ENCODE measurements around the gene TMEM145. TPM values are rescaled to one million over a fixed set of nuclear protein-coding genes. Genes with fewer than 3 reads are reported as not detected.

The TMEM145 gene
- total and polyA plus RNA-seq, 9 of the 15 experiments (the other 6 are each of a cell fraction or from before 2014, with no cell fraction given), result 0.80 to 5.5 (median 1.9) TPM; not detected in 3

GRCh38 chr19:42327381-42327780, 14.3 kb downstream of the TMEM145 start:
- no peak overlapping the region; a peak in 1 of 4 replicates for H3K9ac ChIP-seq (ENCODE audit: insufficient read depth in 1 of 2, low read depth in 2 of 2, low read length in 2 of 2)
- WGBS (ENCODE audit: insufficient coverage, low coverage, missing lambda C conversion rate), result 88% methylated on average over 4 of the region's 5 CpGs
- H4K20me1 ChIP-seq (replicated peaks; ENCODE audit: control insufficient read depth, insufficient read depth, low read length), result no peaks in the 10 kb centered on the region; the same call in 1 of the 2 replicates
- in situ Hi-C loops (cut with MboI), result loop anchor here (10.0 kb wide), 1 partner anchor 193 kb away; the partner anchor contains the start of gene POU2F2
- peaks cover 8 to 27% of the 10 kb centered on the region in 2 experiments; a peak in 4 of 5 replicates for H3K4me1 ChIP-seq (replicated peaks in 1 of 2; ENCODE audit: control insufficient read depth in 2 of 2, insufficient read depth in 2 of 2, low read length in 2 of 2)
- intact Hi-C loops (cut with micrococcal nuclease), result loop anchor here (10.0 kb wide), 2 partner anchors 107 to 193 kb away; partner anchors contain the start of gene POU2F2
- H3K36me3 ChIP-seq (ENCODE audit: control insufficient read depth, insufficient read depth, low read length), result no peaks in the 10 kb centered on the region
- ChIA-PET POLR2A (interaction anchor here (0.6 to 1.5 kb wide), 2 partner anchors 25 to 26 kb away, joined by 3 read pairs; partner anchors contain the start of genes PAFAH1B3 and PRR19), CTCF (ENCODE audit: low intra/inter-chr PET ratio) (no interaction called here)
- no peak for DNase-seq (ENCODE audit: extremely low read depth in 1 of 4, low spot score in 3 of 4)
- no peaks in the 10 kb centered on the region for H3K27me3 ChIP-seq (ENCODE audit: control insufficient read depth in 2 of 2, insufficient read depth in 2 of 2, low read length in 2 of 2)
- H3K9me1 ChIP-seq (ENCODE audit: control insufficient read depth, insufficient read depth, low read length), result no peaks in the 10 kb centered on the region
- no peak for ATAC-seq
- FAIRE-seq, result no peak
- no peak overlapping the region for H3K4me3 ChIP-seq
- H3K4me2 ChIP-seq (ENCODE audit: insufficient read depth, low read length), result no peak overlapping the region
- no peak overlapping the region for H2AFZ ChIP-seq (ENCODE audit: low read depth, low read length)
- peaks cover 20% of the 10 kb centered on the region for H3K79me2 ChIP-seq (ENCODE audit: control insufficient read depth, insufficient read depth, low read length)
- no peaks in the 10 kb centered on the region for H3K9me3 ChIP-seq (replicated peaks; ENCODE audit: control insufficient read depth, insufficient read depth, low read depth, low read length)
- H3K27ac ChIP-seq (ENCODE audit: extremely low read depth, low read depth, low read length), result no peak overlapping the region
- no TSS peak for BruUV-seq (replicated peaks)
- TF ChIP-seq GMEB1 (CRISPR knock-in tag; IDR thresholded peaks at IDR 0.05), result no peak
- TF ChIP-seq ADNP (tag; IDR thresholded peaks at IDR 0.05), result no peak
- TF ChIP-seq ZNF77 (CRISPR knock-in tag; IDR thresholded peaks at IDR 0.05), result no peak
- no peak for TF ChIP-seq ATF3 (IDR thresholded peaks at IDR 0.05)
- TF ChIP-seq ATF3 (CRISPR knock-in tag; conservative IDR thresholded peaks at IDR 0.05), result no peak
- no peak for TF ChIP-seq ETV5 (CRISPR knock-in tag; IDR thresholded peaks at IDR 0.05; ENCODE audit: low read depth)
- TF ChIP-seq MTF1 (CRISPR knock-in tag; IDR thresholded peaks at IDR 0.05; ENCODE audit: borderline replicate concordance), result no peak
- no peak for TF ChIP-seq SRF (CRISPR knock-in tag; IDR thresholded peaks at IDR 0.05)
- TF ChIP-seq KDM5B (IDR thresholded peaks at IDR 0.05; ENCODE audit: insufficient replicate concordance, low read depth, low read length), result no peak
- TF ChIP-seq GTF2B (IDR thresholded peaks at IDR 0.05; ENCODE audit: extremely low read depth, insufficient read length), result no peak
- no peak for TF ChIP-seq ZNF696 (CRISPR knock-in tag; conservative IDR thresholded peaks at IDR 0.05)
- no peak for TF ChIP-seq USF2 (CRISPR knock-in tag; IDR thresholded peaks at IDR 0.05)
- TF ChIP-seq NBN (IDR thresholded peaks at IDR 0.05; ENCODE audit: low read depth), result no peak
- TF ChIP-seq MYBL2 (IDR thresholded peaks at IDR 0.05; ENCODE audit: low read depth), result no peak
- TF ChIP-seq MYBL2 (CRISPR knock-in tag; IDR thresholded peaks at IDR 0.05; ENCODE audit: borderline replicate concordance), result no peak
- no peak for TF ChIP-seq PHTF2 (CRISPR knock-in tag; IDR thresholded peaks at IDR 0.05)

Measured in K562 (cell line).